OCI-LY1 (cell line): ENCODE data around the gene RAB40B.

Experiments used
- H2AFZ ChIP-seq: fragments of 200-600 bp; sonication (generic), shearing (Covaris generic); 2 replicates; pipeline ENCODE4 v1.6.0; 2014; ENCODE audit warnings: antibody characterized with exemption, mild to moderate bottlenecking, low read length
- H3F3A ChIP-seq: fragments of 200-600 bp; sonication (generic), shearing (Covaris generic); 2 replicates; pipeline ENCODE4 v1.6.0; 2014; ENCODE audit warnings: mild to moderate bottlenecking, antibody characterized with exemption, low read length, moderate library complexity; ENCODE audit not compliant: insufficient read depth
- H3K27ac ChIP-seq: fragments of 200-600 bp; sonication (generic); 2 replicates; pipeline ENCODE4 v1.5.1; 2014; ENCODE audit warnings: low read length, mixed run types, mild to moderate bottlenecking, low read depth; ENCODE audit not compliant: poor library complexity, severe bottlenecking
- H3K27me3 ChIP-seq: fragments of 200-600 bp; sonication (generic); 2 replicates; pipeline ENCODE4 v1.6.0; 2014; ENCODE audit warnings: antibody characterized with exemption, mild to moderate bottlenecking, low read length, moderate library complexity; ENCODE audit not compliant: insufficient read depth
- H3K36me3 ChIP-seq: fragments of 200-600 bp; sonication (generic); 2 replicates; pipeline ENCODE4 v1.6.1; 2014; ENCODE audit warnings: mild to moderate bottlenecking, antibody characterized with exemption, low read length, moderate library complexity, mixed read lengths; ENCODE audit not compliant: insufficient read depth
- H3K4me1 ChIP-seq: fragments of 200-600 bp; sonication (generic); 2 replicates; pipeline ENCODE4 v1.5.1; 2014; ENCODE audit warnings: mild to moderate bottlenecking, low read length, moderate library complexity; ENCODE audit not compliant: insufficient read depth, severe bottlenecking
- H3K4me2 ChIP-seq: fragments of 200-600 bp; sonication (generic), shearing (Covaris generic); 2 replicates; pipeline ENCODE4 v1.6.1; 2014; ENCODE audit warnings: low read length
- H3K4me3 ChIP-seq: fragments of 200-600 bp; sonication (generic); 2 replicates; pipeline ENCODE4 v1.5.1; 2014; ENCODE audit warnings: low read length, low read depth, mild to moderate bottlenecking, mixed read lengths; ENCODE audit not compliant: poor library complexity, severe bottlenecking
- H3K79me2 ChIP-seq: fragments of 200-600 bp; shearing (Covaris generic); 2 replicates; pipeline ENCODE4 v1.6.1; 2016; ENCODE audit warnings: mixed run types, low read length, mixed read lengths; ENCODE audit not compliant: insufficient read depth
- H3K9ac ChIP-seq: fragments of 200-600 bp; sonication (generic), shearing (Covaris generic); 2 replicates; pipeline ENCODE4 v1.6.1; 2014; ENCODE audit warnings: mild to moderate bottlenecking, low read length, mixed read lengths
- H3K9me2 ChIP-seq: fragments of 200-600 bp; sonication (generic), shearing (Covaris generic); 2 replicates; pipeline ENCODE4 v1.6.1; 2014; ENCODE audit warnings: low read depth, mild to moderate bottlenecking, low read length, mixed read lengths
- H3K9me3 ChIP-seq: fragments of 200-600 bp; shearing (Covaris generic); 2 replicates; pipeline ENCODE4 v1.6.1; 2014; ENCODE audit warnings: low read length, mixed read lengths
- H4K20me1 ChIP-seq: fragments of 200-600 bp; sonication (generic), shearing (Covaris generic); 2 replicates; pipeline ENCODE4 v1.6.0; 2016; ENCODE audit warnings: mild to moderate bottlenecking, low read length; ENCODE audit not compliant: insufficient read depth
- EZH2 ChIP-seq: fragments of 200-600 bp; sonication (generic), shearing (Covaris generic); IDR thresholded peaks from 2 replicates; pipeline ENCODE4 v1.8.0; 2017; ENCODE audit warnings: borderline replicate concordance, mixed run types, mild to moderate bottlenecking, antibody characterized with exemption, low read length, moderate library complexity, mixed read lengths
- TF ChIP-seq, protein P1 (sequence below): fragments of 200-600 bp; sonication (generic), shearing (Covaris generic); IDR thresholded peaks from 2 replicates; pipeline ENCODE4 v1.5.1; 2017; ENCODE audit warnings: mild to moderate bottlenecking, antibody characterized with exemption, low read length, moderate library complexity, mixed read lengths

Gene RAB40B

DNA sequence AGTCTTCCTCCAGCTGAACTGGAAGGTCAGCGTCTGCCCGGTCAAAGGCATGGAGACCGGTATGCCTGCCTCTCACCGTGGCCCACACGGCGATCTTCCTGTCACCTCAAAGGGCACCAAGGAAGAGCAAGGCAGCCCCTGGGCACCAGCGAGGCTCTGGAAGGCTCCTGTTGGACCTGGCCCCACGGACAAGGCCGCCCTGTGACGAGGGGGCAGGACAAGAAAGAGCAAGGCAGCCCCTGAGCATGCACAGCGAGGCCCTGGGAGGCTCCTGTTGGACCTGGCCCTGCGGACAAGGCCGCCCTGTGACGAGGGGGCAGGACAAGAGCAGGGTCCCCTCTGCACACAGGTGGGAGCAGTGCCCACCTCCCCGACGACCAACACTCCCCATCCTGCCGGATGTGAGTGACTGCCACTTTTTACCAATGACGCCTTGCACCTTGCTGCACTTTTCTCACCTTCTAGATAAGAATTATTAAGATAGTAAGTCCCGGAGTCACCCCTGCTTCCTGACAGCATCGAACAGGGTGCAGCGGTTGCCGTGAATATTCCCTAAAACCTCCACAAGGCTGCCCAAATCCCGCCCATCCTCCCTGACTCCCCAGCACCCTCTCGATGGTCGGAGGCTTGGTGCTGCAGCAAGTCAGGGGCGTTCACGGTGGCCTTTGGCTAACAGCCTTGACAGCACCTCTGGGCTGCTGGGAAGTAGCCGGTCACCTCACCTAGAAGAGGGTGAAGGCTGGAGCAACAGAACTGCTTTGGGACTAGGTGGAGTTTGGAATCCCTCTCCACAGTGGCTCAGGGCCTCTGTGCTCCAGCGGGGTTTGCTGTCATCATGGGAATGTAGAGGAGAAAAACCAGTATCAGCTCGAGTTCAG, 44.6 kb downstream of the RAB40B start:
- Histone ChIP-seq H3K36me3 (no peaks in the 10 kb centered on the region), H3K27me3 (0 out of 2 replicates have a peak, but pooled peaks cover 6% of the 10 kb centered on the region), H3K79me2 (no peaks in the 10 kb centered on the region), H4K20me1 (no peaks in the 10 kb centered on the region), H3K4me3 (no peak overlapping the region), H3K9me3 (no peaks in the 10 kb centered on the region), H3K4me2 (no peak overlapping the region), H3K4me1 (peaks cover 12% of the 10 kb centered on the region), H3K27ac (no peak overlapping the region), H3K9ac (no peak overlapping the region), H2AFZ (no peak overlapping the region), H3K9me2 (no peaks in the 10 kb centered on the region), H3F3A (no peaks in the 10 kb centered on the region)
- no peak for TF ChIP-seq EZH2
- TF ChIP-seq, protein P1, sequence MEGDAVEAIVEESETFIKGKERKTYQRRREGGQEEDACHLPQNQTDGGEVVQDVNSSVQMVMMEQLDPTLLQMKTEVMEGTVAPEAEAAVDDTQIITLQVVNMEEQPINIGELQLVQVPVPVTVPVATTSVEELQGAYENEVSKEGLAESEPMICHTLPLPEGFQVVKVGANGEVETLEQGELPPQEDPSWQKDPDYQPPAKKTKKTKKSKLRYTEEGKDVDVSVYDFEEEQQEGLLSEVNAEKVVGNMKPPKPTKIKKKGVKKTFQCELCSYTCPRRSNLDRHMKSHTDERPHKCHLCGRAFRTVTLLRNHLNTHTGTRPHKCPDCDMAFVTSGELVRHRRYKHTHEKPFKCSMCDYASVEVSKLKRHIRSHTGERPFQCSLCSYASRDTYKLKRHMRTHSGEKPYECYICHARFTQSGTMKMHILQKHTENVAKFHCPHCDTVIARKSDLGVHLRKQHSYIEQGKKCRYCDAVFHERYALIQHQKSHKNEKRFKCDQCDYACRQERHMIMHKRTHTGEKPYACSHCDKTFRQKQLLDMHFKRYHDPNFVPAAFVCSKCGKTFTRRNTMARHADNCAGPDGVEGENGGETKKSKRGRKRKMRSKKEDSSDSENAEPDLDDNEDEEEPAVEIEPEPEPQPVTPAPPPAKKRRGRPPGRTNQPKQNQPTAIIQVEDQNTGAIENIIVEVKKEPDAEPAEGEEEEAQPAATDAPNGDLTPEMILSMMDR = no peak

DNA sequence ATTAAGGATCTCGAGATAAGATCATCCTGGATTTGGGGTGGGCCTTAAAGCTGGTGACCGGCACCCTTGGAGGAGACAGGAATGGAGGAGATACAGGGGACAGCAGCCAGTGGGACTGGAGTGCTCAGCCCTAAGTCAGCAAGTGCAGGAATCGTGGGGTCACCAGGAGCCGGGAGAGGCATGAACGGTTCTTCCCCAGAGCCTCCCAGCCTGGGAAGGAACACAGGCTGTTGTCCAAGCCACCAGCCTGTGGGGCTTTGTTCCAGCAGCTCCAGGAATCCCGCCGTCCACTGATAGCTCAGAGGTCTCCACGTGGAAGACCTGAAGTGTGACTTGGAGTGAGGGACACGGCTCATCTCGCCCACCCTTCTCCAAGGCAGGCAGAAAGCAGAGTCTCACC, 47.8 kb downstream of the RAB40B start:
- no peak for TF ChIP-seq EZH2
- TF ChIP-seq, protein P1 = no peak
- Histone ChIP-seq H3K9me3 (no peaks in the 10 kb centered on the region), H3K79me2 (peaks cover 22% of the 10 kb centered on the region), H3F3A (no peaks in the 10 kb centered on the region), H3K4me3 (no peak overlapping the region), H3K9ac (no peak overlapping the region), H4K20me1 (no peaks in the 10 kb centered on the region), H3K9me2 (no peaks in the 10 kb centered on the region), H3K27ac (no peak overlapping the region), H2AFZ (no peak overlapping the region), H3K4me2 (no peak overlapping the region), H3K27me3 (0 out of 2 replicates have a peak, but pooled peaks cover 6% of the 10 kb centered on the region), H3K36me3 (0 out of 2 replicates have a peak, but pooled peaks cover under 1% of the 10 kb centered on the region), H3K4me1 (peaks cover 28% of the 10 kb centered on the region)

DNA sequence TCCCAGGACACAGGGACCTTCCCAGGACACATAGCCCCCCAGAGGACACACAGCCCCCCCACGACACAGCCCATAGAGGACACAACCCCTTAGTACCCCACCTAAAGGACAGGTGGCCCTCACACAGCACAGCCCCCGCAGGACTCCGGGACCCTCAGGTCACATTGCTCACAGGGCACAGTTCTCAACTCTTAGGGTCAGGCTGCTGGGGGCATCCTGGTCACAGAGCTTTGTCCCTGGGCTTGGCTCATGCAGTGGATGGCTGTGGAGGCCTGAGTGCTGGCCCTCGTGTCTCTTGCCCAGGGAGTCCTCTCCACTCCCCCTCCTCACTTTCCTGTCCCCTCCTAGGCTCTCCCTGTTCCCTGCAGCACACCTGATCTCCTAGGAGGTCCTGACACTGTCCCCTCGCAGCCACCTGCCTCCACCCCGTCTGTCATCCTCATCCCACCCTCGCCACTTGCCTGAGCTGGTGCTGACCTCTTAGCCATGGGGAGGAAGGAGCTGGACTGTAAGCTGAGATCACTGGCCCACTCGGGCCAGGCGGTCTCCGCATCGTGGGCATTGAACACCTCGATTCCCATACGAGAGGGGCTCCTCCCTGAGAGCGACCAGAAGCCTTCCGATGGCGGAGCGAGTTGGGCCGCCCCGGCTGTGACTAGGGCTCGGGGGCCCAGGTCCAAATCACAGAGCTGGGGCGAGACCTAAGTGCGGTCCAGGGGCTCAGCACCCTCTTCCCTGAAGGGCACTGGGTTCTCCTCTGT, 48.8 kb downstream of the RAB40B start:
- Histone ChIP-seq H3K9ac (no peak overlapping the region), H3K27ac (no peak overlapping the region)
- TF ChIP-seq, protein P1 = no peak
- no peak for TF ChIP-seq EZH2

More for the DNA sequence above, 48.8 kb downstream of the RAB40B start:
- Histone ChIP-seq H3K9me2 (no peaks in the 10 kb centered on the region), H3K4me1 (peaks cover 22% of the 10 kb centered on the region), H3K79me2 (peaks cover 29% of the 10 kb centered on the region), H3F3A (no peaks in the 10 kb centered on the region), H2AFZ (no peak overlapping the region), H4K20me1 (no peaks in the 10 kb centered on the region), H3K4me3 (no peak overlapping the region), H3K27me3 (0 out of 2 replicates have a peak, but pooled peaks cover 6% of the 10 kb centered on the region), H3K9me3 (no peaks in the 10 kb centered on the region), H3K36me3 (peaks cover 6% of the 10 kb centered on the region; the same call in 1 of the 2 replicates), H3K4me2 (no peak overlapping the region)
